GM21528 (cell line): Measurements from ENCODE around the gene ANKRD17.

Source experiments
- ATAC-seq: cut with Tn5 transposase; IDR thresholded peaks from one replicate; pipeline ENCODE4 v1.9.1; 2021; ENCODE audit warnings: mild to moderate bottlenecking, moderate library complexity; ENCODE audit not compliant: unreplicated experiment, low FRiP score

Gene ANKRD17

DNA sequence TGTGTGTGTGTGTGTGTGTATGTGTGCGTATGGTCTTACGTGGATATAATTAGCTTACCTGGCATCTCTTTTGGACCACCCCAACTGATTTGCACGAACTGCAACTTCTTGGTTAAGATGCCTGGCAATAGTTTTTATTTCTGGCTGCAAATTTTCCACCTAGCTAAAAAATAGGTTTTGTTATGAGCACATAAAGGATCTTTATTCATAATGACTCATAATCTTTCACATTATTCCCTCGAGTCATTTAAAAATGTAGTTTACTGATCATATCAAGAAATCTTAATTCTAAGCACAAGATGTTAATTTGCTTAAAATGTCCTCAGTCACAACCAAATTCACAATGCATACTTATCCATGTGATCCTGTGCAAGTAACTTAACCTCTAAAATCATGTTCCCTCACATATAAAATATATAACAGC, 190.6 kb downstream of the ANKRD17 start:
- ATAC-seq: no peak

DNA sequence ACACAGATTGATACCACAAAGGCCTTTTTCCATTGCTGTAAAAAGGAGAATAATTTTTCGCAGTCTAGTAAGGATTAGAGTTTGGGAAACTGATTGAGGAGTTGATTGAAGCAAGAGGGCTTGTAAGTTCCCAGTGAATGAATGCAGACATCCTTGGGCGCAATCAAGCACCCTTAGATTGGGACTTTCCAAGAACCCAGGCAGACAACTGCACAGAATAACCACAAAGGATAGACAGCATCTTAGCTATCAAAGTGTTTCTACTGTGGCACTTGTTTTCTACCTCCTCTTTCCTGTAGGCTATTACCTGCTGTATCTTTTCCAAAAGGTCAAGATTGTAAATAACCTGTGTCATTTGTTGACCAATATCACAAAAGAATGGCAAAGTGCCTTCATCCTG, 191.7 kb downstream of the ANKRD17 start:
- no peak for ATAC-seq

DNA sequence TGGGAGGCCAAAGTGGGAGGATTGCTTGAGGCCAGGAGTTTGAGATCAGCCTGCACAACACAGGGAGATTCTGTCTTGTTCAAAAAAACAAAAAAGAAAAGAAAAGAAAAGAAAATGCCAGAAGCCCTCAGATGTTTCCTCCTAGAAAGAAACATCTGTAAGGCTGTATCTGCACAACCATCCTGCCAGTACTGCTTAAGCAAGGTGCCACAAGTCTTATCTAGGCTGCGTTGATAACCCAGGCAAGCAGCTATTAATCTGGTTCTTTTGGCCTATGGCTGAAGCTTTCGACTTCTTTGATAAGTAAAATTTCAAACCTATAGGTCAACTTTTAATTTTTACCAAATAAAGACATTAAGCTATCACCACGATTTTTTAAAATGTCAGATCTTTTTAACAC, 192.2 kb downstream of the ANKRD17 start:
- no peak for ATAC-seq

DNA sequence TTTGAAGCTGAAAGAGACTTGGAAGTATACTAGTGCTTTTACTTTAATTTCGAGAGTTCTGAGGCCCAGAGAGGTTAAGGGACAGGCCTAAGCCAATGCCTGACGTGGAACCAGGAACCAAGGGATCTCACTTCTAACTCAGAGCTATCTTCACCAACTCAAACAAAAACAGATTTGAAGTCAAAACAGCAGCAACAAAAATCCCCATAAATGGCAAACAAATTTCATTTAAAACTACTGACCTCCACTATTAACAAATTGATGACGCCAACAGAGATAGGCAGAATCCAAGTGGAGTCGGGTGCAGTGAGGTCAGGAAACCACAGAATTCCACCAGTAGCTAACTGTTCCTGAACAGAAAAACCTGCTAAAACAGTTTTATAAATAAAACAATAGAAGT, 194.1 kb downstream of the ANKRD17 start:
- ATAC-seq: no peak

DNA sequence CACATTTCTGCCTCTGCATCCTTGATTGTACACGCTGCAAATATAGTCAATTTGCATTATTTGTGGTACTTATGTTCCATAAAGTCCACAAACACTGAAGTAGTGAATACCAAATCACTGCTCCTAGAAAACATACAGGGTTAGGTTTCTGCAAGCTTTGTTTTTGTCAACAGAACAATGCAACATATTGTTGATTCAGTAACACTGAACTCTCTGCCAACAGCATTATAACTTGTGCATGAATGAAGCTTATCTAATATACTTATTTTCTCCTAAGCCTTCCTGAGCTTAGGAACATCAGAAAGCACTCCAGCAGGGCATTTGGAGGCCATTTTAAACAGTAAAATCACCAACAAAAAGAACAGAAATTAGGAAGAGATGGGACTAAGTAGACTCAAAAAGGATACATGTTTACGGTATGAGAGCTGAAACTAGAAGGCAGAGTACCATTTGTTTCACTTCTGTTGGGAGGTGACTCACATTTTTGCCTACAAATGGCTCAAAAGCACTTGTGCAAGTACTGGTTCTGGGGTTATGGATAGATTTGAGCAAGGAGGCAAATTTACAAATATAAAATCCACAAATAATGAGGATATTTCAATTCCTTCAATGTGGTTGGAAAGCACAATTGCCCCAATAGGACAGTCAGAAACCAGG, 203.2 kb downstream of the ANKRD17 start:
- peak; percentile 76 for ATAC-seq

DNA sequence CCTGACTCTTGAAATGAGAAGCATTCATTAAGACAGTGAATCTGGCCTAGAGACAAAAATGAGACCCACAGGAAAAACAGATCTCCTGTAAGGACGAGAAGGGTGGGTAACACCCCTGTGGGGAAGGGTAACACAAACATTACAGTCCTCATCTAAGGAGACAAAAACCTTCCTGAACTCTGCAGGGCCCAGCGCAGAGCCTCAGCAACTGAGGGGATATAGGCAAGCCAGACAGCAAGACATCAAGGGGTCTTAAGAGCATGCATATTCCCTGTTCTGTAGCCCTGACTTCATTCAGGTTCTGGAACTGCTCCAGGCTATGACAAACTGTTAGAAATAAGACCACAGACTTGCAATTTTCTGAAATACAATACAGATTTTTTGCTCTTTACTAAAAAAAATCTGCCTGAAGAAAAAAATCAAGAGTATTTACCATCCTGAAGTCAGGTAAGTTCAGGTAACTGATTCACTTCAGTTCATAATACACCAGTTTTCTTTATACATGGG, 204.6 kb downstream of the ANKRD17 start:
- no peak for ATAC-seq

DNA sequence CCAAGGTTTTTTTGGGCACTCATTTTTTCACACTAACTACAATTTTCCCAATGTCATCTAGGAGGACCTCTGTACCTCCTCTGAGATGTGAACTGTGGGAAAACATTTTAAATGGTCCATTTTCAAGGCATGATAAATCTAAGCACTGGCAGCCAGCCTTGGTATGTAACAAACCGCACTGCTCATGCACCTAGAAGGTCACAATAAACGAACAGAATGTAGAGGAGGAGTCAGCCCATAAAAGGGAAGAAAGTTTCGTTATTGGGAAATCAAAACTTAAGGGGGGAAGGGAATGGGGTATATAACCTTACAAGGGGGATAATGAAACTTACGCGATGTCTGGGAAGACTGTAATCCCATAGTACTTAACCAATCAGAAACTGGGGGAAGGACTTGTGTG, 205.5 kb downstream of the ANKRD17 start:
- ATAC-seq: no peak

DNA sequence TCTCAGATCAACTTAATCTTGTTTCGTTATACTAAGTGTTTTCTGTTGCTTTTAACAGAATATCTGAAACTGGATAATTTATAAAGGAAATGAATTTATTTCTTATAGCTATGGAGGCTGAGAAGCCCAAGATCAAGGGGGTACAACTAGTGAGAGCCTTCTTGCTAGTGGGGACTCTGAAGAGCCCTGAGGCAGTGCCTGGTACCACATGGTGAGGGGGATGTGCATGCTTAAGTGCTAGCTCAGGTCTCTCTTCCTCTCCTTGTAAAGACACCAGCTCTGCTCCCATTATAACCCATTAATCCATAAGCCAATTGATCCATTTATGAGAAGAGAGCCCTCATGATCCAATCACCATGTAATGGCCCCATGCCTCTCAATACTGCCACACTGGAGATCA, 207.0 kb downstream of the ANKRD17 start:
- ATAC-seq: no peak

DNA sequence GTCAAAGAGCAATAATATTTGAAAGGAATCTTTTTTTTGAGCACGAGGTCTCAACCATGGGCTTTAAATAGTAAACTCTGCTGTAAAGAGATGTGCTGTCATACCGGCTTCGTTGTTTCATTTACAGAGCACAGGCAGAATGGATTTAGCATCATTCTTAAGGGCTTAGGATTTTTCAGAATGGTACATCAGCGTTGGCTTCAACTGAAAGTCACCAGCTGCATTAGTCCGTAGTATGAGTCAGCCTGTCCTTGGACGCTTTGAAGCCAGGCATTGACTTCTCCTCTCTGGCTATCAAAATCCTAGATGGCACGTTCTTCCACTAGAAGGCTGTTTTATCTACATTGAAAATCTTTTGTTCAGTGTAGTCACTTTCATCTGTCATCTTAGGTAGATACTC, 212.7 kb downstream of the ANKRD17 start:
- ATAC-seq: no peak

DNA sequence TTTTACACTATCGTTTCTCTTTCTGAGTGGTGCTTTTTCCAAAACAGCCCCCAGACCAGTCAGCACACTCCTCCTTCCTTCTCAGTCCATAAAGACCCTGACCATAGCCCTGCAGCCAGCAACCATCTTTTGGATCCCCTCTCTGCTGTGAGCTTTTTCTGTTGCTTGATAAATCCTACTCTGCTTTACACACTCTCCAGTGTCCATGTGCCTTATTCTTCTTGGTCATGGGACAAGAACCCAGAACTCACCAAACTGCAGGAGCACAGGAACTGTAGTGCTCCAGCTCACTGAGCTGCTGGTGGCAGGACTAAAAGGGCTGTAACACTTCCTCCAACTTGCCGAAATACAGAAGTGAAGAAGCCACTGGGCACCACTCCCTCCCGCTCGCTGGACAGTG, 221.5 kb downstream of the ANKRD17 start:
- ATAC-seq: no peak

DNA sequence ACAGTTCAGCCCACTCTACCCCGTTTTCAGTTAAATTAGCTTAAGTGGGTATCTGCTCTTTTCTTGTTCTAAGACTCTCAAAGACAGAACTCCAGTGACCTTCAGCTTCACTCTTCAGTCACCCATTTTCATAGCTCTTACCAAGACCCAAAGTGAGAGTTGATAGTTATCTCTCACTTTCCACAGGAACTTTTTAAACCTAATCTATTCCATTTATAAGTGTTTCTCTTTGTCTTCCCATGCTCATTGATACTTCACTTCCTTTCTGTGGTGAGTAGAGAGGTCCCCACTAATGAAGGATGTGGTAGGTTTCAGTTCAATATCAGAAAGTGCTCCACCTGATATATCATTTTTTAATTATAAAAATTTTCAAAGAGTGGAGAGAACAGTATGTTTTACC, 222.5 kb downstream of the ANKRD17 start:
- ATAC-seq: no peak

DNA sequence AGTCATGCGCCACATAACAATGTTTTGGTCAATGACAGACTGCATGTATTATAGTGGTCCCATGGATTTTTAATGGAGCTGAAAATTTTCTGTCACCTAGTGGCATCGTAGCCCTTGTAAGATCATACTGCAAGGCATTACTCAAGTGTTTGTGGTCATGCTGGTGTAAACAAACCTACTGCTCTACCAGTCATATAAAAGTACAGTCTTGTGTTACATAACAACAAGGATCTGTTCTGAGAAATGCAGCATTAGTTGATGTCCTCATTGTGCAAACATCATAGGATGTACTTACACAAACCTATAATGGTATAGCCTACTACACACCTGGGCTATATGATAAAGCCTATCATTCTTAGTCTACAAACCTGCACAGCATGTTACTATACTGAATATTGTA, 223.7 kb downstream of the ANKRD17 start:
- ATAC-seq: no peak

DNA sequence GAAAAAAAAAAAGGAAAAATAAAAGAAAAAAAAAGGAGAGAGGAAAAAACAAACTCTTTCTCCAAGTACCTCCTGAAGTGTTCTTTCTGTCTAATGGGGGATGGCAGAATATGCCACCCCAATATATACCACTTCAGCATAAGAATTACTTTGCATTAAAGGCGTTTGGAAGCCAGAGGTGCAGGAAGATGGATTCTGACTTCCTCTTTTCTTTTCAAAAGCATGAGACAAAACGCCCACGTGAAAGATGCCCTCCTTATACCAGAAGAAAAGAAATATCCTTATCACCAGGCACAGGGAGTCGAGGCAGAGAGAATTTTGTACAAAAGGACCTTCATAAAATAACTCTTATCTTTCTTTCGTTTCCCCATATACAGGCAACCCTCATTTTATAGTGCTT, 230.0 kb downstream of the ANKRD17 start:
- ATAC-seq: no peak
